ENCODE data around the gene SERPINB13.

- TF ChIP-seq PPARA (CRISPR knock-in tag; IDR thresholded peaks at IDR 0.05; ENCODE audit: borderline replicate concordance) = no peak
- no peak for TF ChIP-seq PATZ1 (CRISPR knock-in tag; IDR thresholded peaks at IDR 0.05; ENCODE audit: borderline replicate concordance)
- no peak for TF ChIP-seq ZFP3 (CRISPR knock-in tag; IDR thresholded peaks at IDR 0.05)
These were observed 39.3 kb downstream of the SERPINB13 start for GRCh38 chr18:63626431-63626830.

Measured in SK-N-SH treated with all-trans-retinoic acid at 6 μM for 48 hours (cell line).